Measurements from ENCODE around the gene FXYD4.
"Not testable (repeated sequence)": the region's sequence is repeated elsewhere in the genome, so short reads cannot be mapped to it uniquely, and the experiment has no call there.

Gene FXYD4

GRCh38 chr10:43327171-43327570 is 44.3 kb upstream of the FXYD4 start:
- H3K4me3 ChIP-seq (replicated peaks; ENCODE audit: insufficient read depth, low read length) = no peak overlapping the region
- no peak for TF ChIP-seq REST (IDR thresholded peaks at IDR 0.05; ENCODE audit: insufficient replicate concordance, low read depth)
- peak; percentile 15; the same call in 1 of the 2 replicates for TF ChIP-seq POLR2AphosphoS5 (IDR thresholded peaks at IDR 0.05; ENCODE audit: low read depth)
- no peaks in the 10 kb centered on the region for H3K27me3 ChIP-seq (ENCODE audit: insufficient read depth, poor library complexity, severe bottlenecking)
- DNase-seq (ENCODE audit: low read depth in 1 of 2, low spot score in 1 of 2) = peak in 1 of 2 experiments; percentile 49
- peak overlapping the region; percentile 56 for H3K27ac ChIP-seq (replicated peaks)

- DNase-seq (ENCODE audit: low read depth in 1 of 2, low spot score in 1 of 2) = no peak
- H3K4me3 ChIP-seq (replicated peaks; ENCODE audit: insufficient read depth, low read length) = no peak overlapping the region
- peak overlapping the region; percentile 56 for H3K27ac ChIP-seq (replicated peaks)
- H3K27me3 ChIP-seq (ENCODE audit: insufficient read depth, poor library complexity, severe bottlenecking) = no peaks in the 10 kb centered on the region
- no peak for TF ChIP-seq GABPA (IDR thresholded peaks at IDR 0.05; ENCODE audit: low read depth)
- no peak for TF ChIP-seq REST (IDR thresholded peaks at IDR 0.05; ENCODE audit: insufficient replicate concordance, low read depth)
- no peak for TF ChIP-seq SPI1 (IDR thresholded peaks at IDR 0.05; ENCODE audit: borderline replicate concordance, low read depth)
- TF ChIP-seq POLR2AphosphoS5 (IDR thresholded peaks at IDR 0.05; ENCODE audit: low read depth) = no peak
- TF ChIP-seq CTCF (IDR thresholded peaks at IDR 0.05; ENCODE audit: insufficient read depth, low read length) = no peak
These were observed 43.5 kb upstream of the FXYD4 start for GRCh38 chr10:43327986-43328385.

- H3K27ac ChIP-seq (replicated peaks) = peak overlapping the region; percentile 56; the same call in 1 of the 2 replicates
- DNase-seq (ENCODE audit: low read depth in 1 of 2, low spot score in 1 of 2); H3K4me3 ChIP-seq (replicated peaks; ENCODE audit: insufficient read depth, low read length); H3K27me3 ChIP-seq (ENCODE audit: insufficient read depth, poor library complexity, severe bottlenecking): not testable (repeated sequence)
These were observed 42.6 kb upstream of the FXYD4 start for GRCh38 chr10:43328810-43329209.

GRCh38 chr10:43329246-43329885 is 42.1 kb upstream of the FXYD4 start:
- not testable (repeated sequence) for H3K27ac ChIP-seq (replicated peaks); H3K4me3 ChIP-seq (replicated peaks; ENCODE audit: insufficient read depth, low read length); DNase-seq (ENCODE audit: low read depth in 1 of 2, low spot score in 1 of 2); H3K27me3 ChIP-seq (ENCODE audit: insufficient read depth, poor library complexity, severe bottlenecking)

- H3K4me3 ChIP-seq (replicated peaks; ENCODE audit: insufficient read depth, low read length); H3K27me3 ChIP-seq (ENCODE audit: insufficient read depth, poor library complexity, severe bottlenecking); DNase-seq (ENCODE audit: low read depth in 1 of 2, low spot score in 1 of 2); H3K27ac ChIP-seq (replicated peaks): not testable (repeated sequence)
These were observed 41.2 kb upstream of the FXYD4 start for GRCh38 chr10:43330049-43330823.

GRCh38 chr10:43330824-43331127 is 40.7 kb upstream of the FXYD4 start:
- H3K27me3 ChIP-seq (ENCODE audit: insufficient read depth, poor library complexity, severe bottlenecking); H3K27ac ChIP-seq (replicated peaks); DNase-seq (ENCODE audit: low read depth in 1 of 2, low spot score in 1 of 2); H3K4me3 ChIP-seq (replicated peaks; ENCODE audit: insufficient read depth, low read length): not testable (repeated sequence)
